Activated naive CD8-positive, alpha-beta T cell treated with anti-CD3 and anti-CD28 coated beads for 36 hours (primary cell): Measurements from ENCODE around the gene CCSER1. TPM values are rescaled to one million over a fixed set of nuclear protein-coding genes. Genes with fewer than 3 reads are reported as not detected.
"Not testable (repeated sequence)": the region's sequence is repeated elsewhere in the genome, so short reads cannot be mapped to it uniquely, and the experiment has no call there.

ENCODE experiments used
- DNase-seq: peaks from one replicate; pipeline ENCODE4 v3.0.0; 2021
- H3K27ac Mint-ChIP-seq: one replicate; pipeline ENCODE4 v1.8.0; 2022; ENCODE audit warnings: mild to moderate bottlenecking, moderate library complexity, mixed read lengths
- H3K27me3 Mint-ChIP-seq: one replicate; pipeline ENCODE4 v1.8.0; 2022; ENCODE audit warnings: mild to moderate bottlenecking, mixed read lengths
- H3K36me3 Mint-ChIP-seq: one replicate; pipeline ENCODE4 v1.8.0; 2021; ENCODE audit warnings: mild to moderate bottlenecking, mixed read lengths
- H3K4me1 Mint-ChIP-seq: one replicate; pipeline ENCODE4 v1.8.0; 2021; ENCODE audit warnings: mixed read lengths
- H3K4me3 Mint-ChIP-seq: one replicate; pipeline ENCODE4 v1.8.0; 2022; ENCODE audit warnings: mild to moderate bottlenecking, moderate library complexity, mixed read lengths
- H3K9me3 Mint-ChIP-seq: one replicate; pipeline ENCODE4 v1.8.0; 2022; ENCODE audit warnings: mixed read lengths
- total RNA-seq, 2 experiments: library from RNA; stranded (reverse); gene quantifications; one replicate each; pipeline ENCODE4 v1.2.3, GENCODE V29; 2021

Gene CCSER1
- total RNA-seq, 2 experiments from 2014 or later = 0.29 to 0.42 TPM

DNA sequence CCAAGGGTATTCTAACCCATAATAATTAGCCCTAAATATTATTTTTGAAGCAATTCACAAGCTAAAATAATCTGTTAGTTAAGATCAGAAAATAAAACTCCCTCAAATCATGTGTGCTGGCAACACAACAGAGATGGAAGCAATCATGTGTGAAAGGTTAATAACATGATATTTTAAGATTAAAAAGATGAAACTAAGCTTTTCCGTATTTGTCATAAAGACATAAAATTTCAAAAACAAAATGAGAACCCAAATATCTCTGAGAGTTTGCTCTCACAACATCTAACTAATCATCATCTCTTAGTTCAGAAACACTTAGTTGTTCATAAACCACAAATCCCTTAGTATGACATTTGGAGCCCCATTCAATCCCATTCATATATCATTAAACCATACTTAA is 749.1 kb downstream of the CCSER1 start:
- Mint-ChIP-seq H3K9me3 (peaks cover 6% of the 10 kb centered on the region), H3K27me3 (no peaks in the 10 kb centered on the region), H3K4me1 (no peaks in the 10 kb centered on the region), H3K27ac (no peak overlapping the region), H3K4me3 (no peak overlapping the region), H3K36me3 (no peaks in the 10 kb centered on the region)
- no peak for DNase-seq

DNA sequence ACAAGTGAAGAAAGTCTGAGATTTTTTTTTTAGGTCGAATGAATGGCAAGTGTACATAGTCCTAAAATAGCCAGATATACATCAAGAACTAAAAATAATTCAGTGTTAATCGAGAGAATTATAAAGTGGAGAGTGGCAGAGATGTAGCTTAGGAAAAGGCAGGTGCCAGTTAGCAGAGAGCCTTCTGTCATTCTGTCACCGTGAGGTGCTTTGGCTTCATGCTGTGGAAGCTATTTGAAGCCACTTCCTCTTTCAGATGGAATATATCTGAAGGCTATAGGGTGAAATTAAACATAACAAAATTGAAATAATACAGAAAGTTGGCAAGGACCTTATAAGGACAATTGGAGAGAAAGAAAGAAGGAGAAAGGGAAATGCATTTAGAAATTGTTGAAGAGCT is 756.3 kb downstream of the CCSER1 start:
- H3K27me3 Mint-ChIP-seq = no peaks in the 10 kb centered on the region
- H3K27ac Mint-ChIP-seq = no peak overlapping the region
- H3K4me3 Mint-ChIP-seq = no peak overlapping the region
- H3K4me1 Mint-ChIP-seq = no peaks in the 10 kb centered on the region
- H3K9me3 Mint-ChIP-seq = peaks cover 3% of the 10 kb centered on the region
- no peak for DNase-seq
- no peaks in the 10 kb centered on the region for H3K36me3 Mint-ChIP-seq

DNA sequence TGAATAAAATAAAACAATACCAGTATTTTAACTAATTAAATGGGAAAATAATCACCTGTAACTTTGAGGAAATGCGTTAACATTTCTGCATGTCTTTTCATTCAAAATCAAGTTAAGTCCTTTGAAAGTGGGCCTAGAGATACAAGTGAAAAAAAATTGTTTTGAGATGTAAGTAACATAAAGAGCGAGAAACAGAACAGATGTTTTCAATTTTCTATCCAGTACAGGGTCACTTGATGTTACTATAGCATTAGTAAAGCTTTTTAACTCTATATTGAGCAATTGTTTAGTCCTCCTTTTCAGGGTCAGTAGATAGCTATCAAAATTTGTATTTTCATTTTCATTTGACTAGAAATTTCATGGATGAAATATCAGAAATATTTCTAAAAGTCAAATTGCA is 761.4 kb downstream of the CCSER1 start:
- Mint-ChIP-seq H3K27me3 (no peaks in the 10 kb centered on the region), H3K9me3 (no peaks in the 10 kb centered on the region), H3K36me3 (no peaks in the 10 kb centered on the region), H3K4me3 (no peak overlapping the region), H3K27ac (no peak overlapping the region), H3K4me1 (no peaks in the 10 kb centered on the region)
- DNase-seq = no peak

DNA sequence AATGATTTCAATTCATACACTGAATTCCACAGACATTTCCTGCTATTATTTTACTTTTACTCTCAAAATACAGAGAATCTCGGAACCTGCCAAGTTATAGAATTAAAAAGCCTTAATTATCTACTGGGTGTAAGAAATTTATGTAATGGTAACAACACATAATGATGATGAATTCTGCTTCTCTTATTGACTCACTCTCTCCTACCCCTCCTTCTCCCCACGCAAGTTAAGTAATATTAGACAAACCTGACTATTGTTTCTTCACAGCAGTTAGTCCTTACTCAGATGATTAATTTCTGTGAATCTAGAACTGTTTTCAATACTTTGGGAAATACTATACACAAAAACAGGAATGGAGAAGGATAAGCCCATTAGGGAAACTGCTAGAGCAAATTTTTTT is 762.0 kb downstream of the CCSER1 start:
- DNase-seq = no peak
- Mint-ChIP-seq H3K36me3 (no peaks in the 10 kb centered on the region), H3K9me3 (no peaks in the 10 kb centered on the region), H3K4me3 (no peak overlapping the region), H3K4me1 (no peaks in the 10 kb centered on the region), H3K27me3 (no peaks in the 10 kb centered on the region), H3K27ac (no peak overlapping the region)

DNA sequence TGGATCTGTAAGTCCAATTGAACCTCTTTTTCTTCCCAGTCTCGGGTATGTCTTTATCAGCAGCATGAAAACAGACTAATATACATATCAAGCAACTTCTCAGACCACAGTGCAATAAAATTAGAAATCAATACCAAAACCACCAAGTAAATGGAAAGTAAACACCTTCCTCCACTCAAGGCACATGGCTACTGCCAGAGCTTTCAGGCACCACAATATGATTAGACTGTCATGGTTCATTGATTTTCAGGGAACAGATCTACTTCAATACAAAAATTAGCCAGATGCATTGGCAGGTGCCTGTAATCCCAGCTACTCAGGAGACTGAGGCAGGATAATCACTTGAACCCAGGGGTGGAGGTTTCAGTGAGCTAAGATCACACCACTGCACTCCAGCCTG is 776.2 kb downstream of the CCSER1 start:
- not testable (repeated sequence) for H3K27me3 Mint-ChIP-seq, H3K4me3 Mint-ChIP-seq, H3K36me3 Mint-ChIP-seq, H3K27ac Mint-ChIP-seq, DNase-seq, H3K4me1 Mint-ChIP-seq
- H3K9me3 Mint-ChIP-seq = peaks cover 28% of the 10 kb centered on the region

DNA sequence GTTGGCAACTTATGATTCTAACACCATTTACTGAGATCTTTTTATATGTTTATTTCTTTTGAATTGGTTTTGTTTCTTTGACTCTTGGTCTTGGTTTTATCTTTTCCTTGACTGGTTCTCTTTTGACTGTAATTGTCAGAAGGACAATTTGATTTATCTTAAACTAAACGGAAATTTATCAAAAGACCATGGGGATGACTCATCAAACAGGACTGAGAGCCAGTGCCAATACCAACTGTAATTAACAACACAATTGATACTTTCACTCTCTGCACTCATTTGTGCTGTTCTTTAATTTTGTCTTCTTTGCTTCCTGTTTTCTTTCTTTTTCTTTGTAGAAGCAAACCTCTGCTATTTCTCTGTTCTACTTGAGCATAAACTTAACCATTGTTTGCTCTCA is 776.8 kb downstream of the CCSER1 start:
- no peak overlapping the region for H3K4me3 Mint-ChIP-seq
- H3K4me1 Mint-ChIP-seq = no peaks in the 10 kb centered on the region
- no peak overlapping the region for H3K27ac Mint-ChIP-seq
- H3K9me3 Mint-ChIP-seq = peaks cover 27% of the 10 kb centered on the region
- no peak for DNase-seq
- H3K36me3 Mint-ChIP-seq = no peaks in the 10 kb centered on the region
- H3K27me3 Mint-ChIP-seq = no peaks in the 10 kb centered on the region

DNA sequence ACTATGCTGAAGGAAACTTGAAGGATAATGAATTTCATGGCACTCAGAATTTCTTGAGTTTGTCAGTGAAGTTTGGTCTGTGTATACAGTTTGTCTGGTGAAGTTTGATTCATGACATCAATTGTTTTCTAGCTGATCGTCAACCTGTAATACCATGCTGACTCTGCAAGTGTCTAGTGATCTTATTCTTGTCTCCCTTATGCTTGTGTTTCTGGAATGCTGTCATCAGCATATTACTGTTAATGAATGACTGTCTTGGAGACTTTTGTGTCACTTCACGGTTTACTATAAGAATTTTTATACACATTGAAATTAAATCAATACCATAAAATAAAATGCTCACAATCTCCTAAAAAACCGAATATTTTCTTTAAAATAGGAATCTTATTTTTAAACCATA is 779.0 kb downstream of the CCSER1 start:
- Mint-ChIP-seq H3K27me3 (no peaks in the 10 kb centered on the region), H3K36me3 (no peaks in the 10 kb centered on the region), H3K27ac (no peak overlapping the region), H3K4me3 (no peak overlapping the region), H3K9me3 (peaks cover 20% of the 10 kb centered on the region), H3K4me1 (no peaks in the 10 kb centered on the region)
- DNase-seq = no peak

DNA sequence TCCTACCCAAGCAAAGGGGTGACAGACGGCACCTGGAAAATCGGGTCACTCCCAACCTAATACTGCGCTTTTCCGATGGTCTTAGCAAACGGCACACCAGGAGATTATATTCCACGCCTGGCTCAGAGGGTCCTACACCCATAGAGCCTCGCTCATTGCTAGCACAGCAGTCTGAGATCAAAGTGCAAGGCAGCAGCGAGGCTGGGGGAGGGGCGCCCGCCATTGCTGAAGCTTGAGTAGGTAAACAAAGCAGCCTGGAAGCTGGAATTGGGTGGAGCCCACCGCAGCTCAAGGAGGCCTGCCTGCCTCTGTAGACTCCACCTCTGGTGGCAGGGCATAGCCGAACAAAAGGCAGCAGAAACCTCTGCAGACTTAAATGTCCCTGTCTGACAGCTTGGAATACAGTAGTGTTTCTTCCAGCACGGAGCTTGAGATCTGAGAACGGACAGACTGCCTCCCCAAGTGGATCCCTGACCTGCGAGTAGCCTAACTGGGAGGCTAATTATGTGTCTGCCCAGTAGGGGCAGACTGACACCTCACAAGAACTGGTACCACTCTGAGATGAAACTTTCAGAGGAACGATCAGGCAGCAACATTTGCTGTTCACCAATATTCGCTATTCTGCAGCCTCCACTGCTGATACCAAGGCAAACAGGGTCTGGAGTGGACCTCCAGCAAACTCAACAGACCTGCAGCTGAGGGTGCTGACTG is 784.7 kb downstream of the CCSER1 start:
- not testable (repeated sequence) for H3K27me3 Mint-ChIP-seq, H3K4me3 Mint-ChIP-seq, H3K36me3 Mint-ChIP-seq, DNase-seq, H3K27ac Mint-ChIP-seq, H3K4me1 Mint-ChIP-seq
- peaks cover 11% of the 10 kb centered on the region for H3K9me3 Mint-ChIP-seq

DNA sequence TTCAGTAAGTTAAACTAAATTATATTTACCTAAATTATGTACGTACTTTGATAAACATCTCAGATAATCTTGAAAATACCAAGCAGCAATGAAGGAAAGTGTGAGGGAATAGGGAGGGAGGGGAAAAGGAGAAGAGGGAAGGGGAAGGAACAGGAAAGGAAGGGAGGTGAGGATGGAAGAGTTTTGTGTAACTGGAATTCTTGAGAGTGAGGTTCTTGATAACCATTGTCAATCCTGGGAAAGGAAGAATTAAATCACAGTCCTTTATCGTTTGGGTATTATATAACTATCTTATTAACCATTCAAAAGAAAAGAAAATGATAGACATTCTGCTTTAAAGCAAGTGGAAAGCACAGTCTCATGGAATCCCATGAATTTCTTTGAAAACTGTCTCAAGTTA is 795.0 kb downstream of the CCSER1 start:
- no peak overlapping the region for H3K4me3 Mint-ChIP-seq
- H3K9me3 Mint-ChIP-seq = no peaks in the 10 kb centered on the region
- no peak for DNase-seq
- no peaks in the 10 kb centered on the region for H3K4me1 Mint-ChIP-seq
- no peaks in the 10 kb centered on the region for H3K36me3 Mint-ChIP-seq
- no peaks in the 10 kb centered on the region for H3K27me3 Mint-ChIP-seq
- H3K27ac Mint-ChIP-seq = no peak overlapping the region

DNA sequence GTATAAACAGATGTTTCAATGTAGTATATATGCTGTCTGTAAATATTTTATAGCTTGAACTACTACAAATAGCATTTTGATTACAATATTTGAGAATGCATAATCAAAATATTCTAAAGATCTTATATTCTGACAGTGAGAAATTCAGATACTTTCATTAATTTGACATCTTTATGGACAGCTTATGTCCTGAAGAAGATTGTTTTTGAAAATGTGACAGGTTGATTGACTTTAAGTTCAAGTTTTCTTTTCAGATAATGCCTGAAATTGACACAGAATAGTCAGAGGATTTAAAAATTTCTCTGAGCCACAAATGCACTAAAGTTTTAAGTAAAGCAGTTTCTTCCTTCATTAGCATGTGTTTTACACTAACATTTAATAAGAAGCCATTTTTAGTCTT is 799.8 kb downstream of the CCSER1 start:
- H3K4me1 Mint-ChIP-seq = no peaks in the 10 kb centered on the region

DNA sequence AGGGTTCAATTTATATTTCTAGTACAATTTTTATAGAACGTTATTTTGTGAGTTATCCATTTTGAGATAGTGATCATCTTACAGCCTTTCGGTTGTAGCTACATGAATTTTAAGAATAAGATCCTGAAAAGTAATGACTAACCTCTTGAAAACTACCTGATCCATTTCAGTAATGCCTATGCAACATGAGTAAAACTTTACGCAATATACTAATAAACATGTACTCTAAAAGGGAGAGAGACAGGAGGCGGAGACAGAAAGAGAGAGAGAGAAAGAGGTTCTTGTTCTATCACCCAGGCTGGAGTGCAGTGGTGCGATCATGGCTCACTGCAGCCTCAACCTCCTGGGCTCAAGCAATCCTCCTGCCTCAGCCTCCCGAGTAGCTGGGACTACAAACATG is 816.1 kb downstream of the CCSER1 start:
- Mint-ChIP-seq H3K4me3 (no peak overlapping the region), H3K27ac (no peak overlapping the region), H3K9me3 (peaks cover 5% of the 10 kb centered on the region)

More for the DNA sequence above, 799.8 kb downstream of the CCSER1 start:
- no peak overlapping the region for H3K27ac Mint-ChIP-seq
- H3K36me3 Mint-ChIP-seq = no peaks in the 10 kb centered on the region
- H3K9me3 Mint-ChIP-seq = no peaks in the 10 kb centered on the region
- H3K4me3 Mint-ChIP-seq = no peak overlapping the region
- no peak for DNase-seq
- H3K27me3 Mint-ChIP-seq = no peaks in the 10 kb centered on the region

DNA sequence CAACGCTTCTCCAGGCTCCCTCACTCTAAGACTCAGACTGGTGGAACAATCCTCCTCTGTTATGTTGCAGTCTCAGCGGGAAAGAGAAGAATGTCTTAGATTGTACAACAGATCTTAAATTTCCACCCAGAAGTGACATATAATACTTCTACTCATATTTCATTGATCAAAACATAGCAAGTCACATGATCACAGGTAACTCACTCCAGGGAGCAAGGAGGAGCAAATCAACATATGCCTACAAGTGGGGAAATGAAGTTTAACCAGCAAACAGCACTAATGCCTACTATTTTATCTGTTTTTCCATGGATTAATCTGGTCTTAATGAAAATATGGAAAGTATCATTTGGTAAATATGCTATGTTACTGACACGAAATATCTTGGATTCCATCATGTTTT is 819.8 kb downstream of the CCSER1 start:
- no peak for DNase-seq
- no peaks in the 10 kb centered on the region for H3K4me1 Mint-ChIP-seq
- no peak overlapping the region for H3K27ac Mint-ChIP-seq
- H3K36me3 Mint-ChIP-seq = no peaks in the 10 kb centered on the region
- H3K9me3 Mint-ChIP-seq = peaks cover 5% of the 10 kb centered on the region
- no peak overlapping the region for H3K4me3 Mint-ChIP-seq
- H3K27me3 Mint-ChIP-seq = no peaks in the 10 kb centered on the region

More for the DNA sequence above, 816.1 kb downstream of the CCSER1 start:
- H3K27me3 Mint-ChIP-seq = no peaks in the 10 kb centered on the region
- H3K36me3 Mint-ChIP-seq = no peaks in the 10 kb centered on the region
- H3K4me1 Mint-ChIP-seq = no peaks in the 10 kb centered on the region
- DNase-seq = no peak

DNA sequence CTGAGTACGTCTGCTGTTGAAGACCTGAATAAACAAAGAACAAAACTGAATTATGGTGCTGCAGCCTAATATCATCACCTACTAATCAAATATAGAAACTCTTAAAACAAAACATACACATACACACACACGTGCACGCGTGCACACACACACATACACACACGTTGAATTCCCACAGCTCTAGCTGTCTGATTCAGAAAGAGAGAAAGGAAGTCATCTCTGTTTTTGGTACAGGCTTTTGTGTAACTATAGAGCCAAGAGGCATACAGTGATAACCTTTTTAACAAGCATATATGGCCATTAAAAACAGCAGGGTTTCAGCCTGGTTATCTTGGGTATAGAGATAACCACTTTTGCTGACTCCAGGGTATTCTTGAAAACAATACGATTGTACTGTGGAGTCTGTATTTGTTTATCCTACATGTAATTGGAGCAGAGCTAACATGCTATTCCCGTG is 823.2 kb downstream of the CCSER1 start:
- H3K4me1 Mint-ChIP-seq = no peaks in the 10 kb centered on the region
- H3K36me3 Mint-ChIP-seq = no peaks in the 10 kb centered on the region
- H3K9me3 Mint-ChIP-seq = no peaks in the 10 kb centered on the region
- DNase-seq = no peak
- H3K4me3 Mint-ChIP-seq = no peak overlapping the region
- H3K27me3 Mint-ChIP-seq = no peaks in the 10 kb centered on the region
- H3K27ac Mint-ChIP-seq = no peak overlapping the region

DNA sequence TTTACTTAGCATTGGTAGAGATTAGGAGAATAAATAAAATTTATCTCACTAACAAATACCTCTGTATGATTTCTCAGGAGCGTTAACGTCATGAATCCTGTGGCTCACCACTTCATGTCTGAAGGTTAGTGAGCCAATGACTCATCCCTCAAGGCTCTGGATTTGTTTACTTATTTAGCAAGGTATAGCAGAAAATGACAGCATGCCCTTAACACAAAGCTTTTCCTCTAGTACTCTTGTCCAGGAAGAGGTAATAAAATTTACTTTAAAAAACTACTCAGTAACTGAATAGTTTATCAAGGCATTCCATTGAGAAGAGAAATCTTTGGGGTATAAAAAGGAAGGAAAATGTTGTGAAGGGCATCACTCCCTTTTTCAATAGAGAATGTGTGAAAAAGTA is 823.8 kb downstream of the CCSER1 start:
- Mint-ChIP-seq H3K4me3 (no peak overlapping the region), H3K4me1 (no peaks in the 10 kb centered on the region), H3K27me3 (no peaks in the 10 kb centered on the region), H3K27ac (no peak overlapping the region), H3K9me3 (no peaks in the 10 kb centered on the region), H3K36me3 (no peaks in the 10 kb centered on the region)
- no peak for DNase-seq

DNA sequence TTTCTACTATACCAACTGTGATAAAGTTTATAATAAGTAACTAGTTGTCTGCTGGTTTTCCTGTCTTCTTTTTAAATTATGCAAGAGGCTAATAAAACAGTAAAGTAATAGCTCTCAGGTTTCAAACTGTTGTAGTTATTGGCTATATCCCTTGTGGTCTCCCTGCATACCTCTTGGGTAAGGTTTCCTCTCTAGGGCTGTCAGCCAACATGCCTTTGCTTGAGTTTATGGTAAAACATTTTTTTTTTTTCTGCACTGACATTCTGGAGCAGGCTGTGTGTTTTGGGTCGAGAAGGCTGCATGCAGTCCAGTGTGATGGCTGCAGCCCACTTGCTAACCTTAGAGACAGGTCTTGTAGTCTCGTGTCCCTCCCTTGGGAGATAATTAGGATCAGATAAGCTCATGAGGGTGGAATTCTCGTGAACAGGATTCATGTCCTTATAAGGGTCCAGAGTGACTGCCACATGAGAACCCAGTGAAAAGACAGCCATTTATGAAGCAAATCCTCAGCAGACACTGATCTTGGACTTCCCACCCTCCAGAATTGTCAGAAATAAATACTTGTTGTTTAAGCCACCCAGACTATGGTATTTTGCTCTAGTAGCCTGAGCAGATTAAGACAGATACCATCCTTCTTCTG is 831.2 kb downstream of the CCSER1 start:
- no peaks in the 10 kb centered on the region for H3K36me3 Mint-ChIP-seq
- no peaks in the 10 kb centered on the region for H3K27me3 Mint-ChIP-seq
- no peak overlapping the region for H3K27ac Mint-ChIP-seq
- no peaks in the 10 kb centered on the region for H3K4me1 Mint-ChIP-seq
- H3K4me3 Mint-ChIP-seq = no peak overlapping the region
- H3K9me3 Mint-ChIP-seq = peaks cover 2% of the 10 kb centered on the region
- no peak for DNase-seq

DNA sequence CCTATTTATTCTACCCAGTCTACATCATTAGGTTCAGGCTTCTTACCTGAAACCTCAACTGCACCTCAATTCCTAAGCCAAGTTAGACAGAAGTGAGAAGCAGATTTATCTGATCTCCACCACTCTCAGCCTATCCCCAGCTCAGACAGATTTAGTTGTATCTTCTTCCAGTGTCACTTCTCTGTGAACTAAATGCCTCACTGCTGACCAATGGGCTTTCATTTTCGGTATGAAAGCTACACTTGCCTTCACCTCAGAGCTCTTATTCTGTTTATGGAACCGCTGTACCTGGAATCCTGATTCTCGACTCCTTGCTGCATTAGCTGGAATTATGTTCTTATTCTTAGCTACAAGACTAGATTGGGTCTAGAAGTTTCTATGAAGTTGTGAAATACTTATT is 833.2 kb downstream of the CCSER1 start:
- no peak for DNase-seq
- Mint-ChIP-seq H3K36me3 (no peaks in the 10 kb centered on the region), H3K9me3 (peaks cover 4% of the 10 kb centered on the region), H3K27me3 (no peaks in the 10 kb centered on the region), H3K4me3 (no peak overlapping the region), H3K27ac (no peak overlapping the region), H3K4me1 (no peaks in the 10 kb centered on the region)
